ENCODE data around the gene SLX4.

SLX4 gene

GRCh38 chr16:3651461-3652372 lies 40.3 kb upstream of the SLX4 start:
- no peak for FAIRE-seq
- DNase-seq (ENCODE audit: insufficient read length): no peak
- TF ChIP-seq POLR2AphosphoS5 (IDR thresholded peaks at IDR 0.05; ENCODE audit: low read depth, low read length) (no peak), TAF1 (IDR thresholded peaks at IDR 0.05; ENCODE audit: borderline replicate concordance, low read depth, low read length) (no peak), POLR2A (IDR thresholded peaks at IDR 0.05; ENCODE audit: low read depth, low read length) (no peak)

GRCh38 chr16:3650631-3651265 lies 39.3 kb upstream of the SLX4 start:
- no peak for TF ChIP-seq TAF1 (IDR thresholded peaks at IDR 0.05; ENCODE audit: borderline replicate concordance, low read depth, low read length)
- TF ChIP-seq POLR2AphosphoS5 (IDR thresholded peaks at IDR 0.05; ENCODE audit: low read depth, low read length): no peak
- TF ChIP-seq POLR2A (IDR thresholded peaks at IDR 0.05; ENCODE audit: low read depth, low read length): no peak
- DNase-seq (ENCODE audit: insufficient read length): no peak
- FAIRE-seq: no peak

GRCh38 chr16:3646348-3646920 lies 35.0 kb upstream of the SLX4 start:
- FAIRE-seq (no peak), DNase-seq (ENCODE audit: insufficient read length) (no peak)
- TF ChIP-seq POLR2AphosphoS5 (IDR thresholded peaks at IDR 0.05; ENCODE audit: low read depth, low read length) (no peak), POLR2A (IDR thresholded peaks at IDR 0.05; ENCODE audit: low read depth, low read length) (no peak), TAF1 (IDR thresholded peaks at IDR 0.05; ENCODE audit: borderline replicate concordance, low read depth, low read length) (no peak)

GRCh38 chr16:3645504-3646347 lies 34.3 kb upstream of the SLX4 start:
- FAIRE-seq (no peak), DNase-seq (ENCODE audit: insufficient read length) (no peak)
- TF ChIP-seq TAF1 (IDR thresholded peaks at IDR 0.05; ENCODE audit: borderline replicate concordance, low read depth, low read length): no peak
- TF ChIP-seq POLR2A (IDR thresholded peaks at IDR 0.05; ENCODE audit: low read depth, low read length): no peak
- TF ChIP-seq POLR2AphosphoS5 (IDR thresholded peaks at IDR 0.05; ENCODE audit: low read depth, low read length): no peak

- no peak for FAIRE-seq
- TF ChIP-seq POLR2A (IDR thresholded peaks at IDR 0.05; ENCODE audit: low read depth, low read length) (no peak), POLR2AphosphoS5 (IDR thresholded peaks at IDR 0.05; ENCODE audit: low read depth, low read length) (no peak), TAF1 (IDR thresholded peaks at IDR 0.05; ENCODE audit: borderline replicate concordance, low read depth, low read length) (no peak)
Measured at GRCh38 chr16:3645108-3645503, 33.7 kb upstream of the SLX4 start.

GRCh38 chr16:3643095-3643730 lies 31.8 kb upstream of the SLX4 start:
- TF ChIP-seq POLR2A (IDR thresholded peaks at IDR 0.05; ENCODE audit: low read depth, low read length): no peak
- FAIRE-seq (no peak), DNase-seq (ENCODE audit: insufficient read length) (no peak)

More at GRCh38 chr16:3645108-3645503, 33.7 kb upstream of the SLX4 start:
- DNase-seq (ENCODE audit: insufficient read length): no peak

- FAIRE-seq: no peak
- no peak for DNase-seq (ENCODE audit: insufficient read length)
- TF ChIP-seq TAF1 (IDR thresholded peaks at IDR 0.05; ENCODE audit: borderline replicate concordance, low read depth, low read length) (no peak), POLR2A (IDR thresholded peaks at IDR 0.05; ENCODE audit: low read depth, low read length) (no peak), POLR2AphosphoS5 (IDR thresholded peaks at IDR 0.05; ENCODE audit: low read depth, low read length) (no peak)
Measured at GRCh38 chr16:3642397-3643094, 31.1 kb upstream of the SLX4 start.

- FAIRE-seq: no peak
- TF ChIP-seq TAF1 (IDR thresholded peaks at IDR 0.05; ENCODE audit: borderline replicate concordance, low read depth, low read length) (no peak), POLR2A (IDR thresholded peaks at IDR 0.05; ENCODE audit: low read depth, low read length) (no peak), POLR2AphosphoS5 (IDR thresholded peaks at IDR 0.05; ENCODE audit: low read depth, low read length) (no peak)
Measured at GRCh38 chr16:3641801-3642396, 30.5 kb upstream of the SLX4 start.

GRCh38 chr16:3640632-3641501 lies 29.5 kb upstream of the SLX4 start:
- FAIRE-seq: no peak

More at GRCh38 chr16:3641801-3642396, 30.5 kb upstream of the SLX4 start:
- no peak for DNase-seq (ENCODE audit: insufficient read length)

More at GRCh38 chr16:3640632-3641501, 29.5 kb upstream of the SLX4 start:
- no peak for DNase-seq (ENCODE audit: insufficient read length)
- TF ChIP-seq TAF1 (IDR thresholded peaks at IDR 0.05; ENCODE audit: borderline replicate concordance, low read depth, low read length) (no peak), POLR2AphosphoS5 (IDR thresholded peaks at IDR 0.05; ENCODE audit: low read depth, low read length) (no peak), POLR2A (IDR thresholded peaks at IDR 0.05; ENCODE audit: low read depth, low read length) (no peak)

All from GM12892 (cell line).